ENCODE data around the gene SRCIN1.

Gene SRCIN1

DNA sequence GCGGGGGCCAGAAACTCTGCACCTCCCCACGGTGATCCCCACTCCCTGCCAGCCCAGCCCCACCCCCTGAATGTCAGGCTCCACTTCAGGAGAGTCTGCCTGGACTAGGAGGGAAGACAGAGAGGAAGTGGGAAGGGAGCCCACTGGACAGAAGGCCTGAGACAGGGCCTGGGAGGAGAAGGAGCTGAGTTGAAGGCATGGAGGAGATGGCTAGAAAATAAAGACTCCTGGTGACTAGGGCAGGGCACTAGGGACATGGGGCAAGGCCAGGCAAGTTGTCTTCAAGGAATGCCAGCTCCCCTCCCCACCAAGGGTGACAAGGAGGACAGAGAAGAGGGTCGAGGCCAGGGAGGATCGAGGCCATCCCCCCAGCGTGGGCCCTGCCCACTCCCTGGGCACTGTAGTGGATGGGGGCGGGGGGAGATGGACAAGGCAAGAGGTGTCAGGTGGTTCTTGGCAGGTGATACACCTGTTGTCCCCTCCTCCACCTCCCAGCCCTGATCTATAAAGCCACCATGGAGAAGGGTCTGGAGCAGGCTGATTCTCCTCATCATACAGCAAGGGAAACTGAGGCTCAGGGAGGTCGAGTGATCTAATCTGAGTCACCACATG, 19.7 kb downstream of the SRCIN1 start:
- no peak for DNase-seq
- in situ Hi-C loops (cut with MboI; ENCODE audit: low pct_unique_long_range_greater_than_20kb, low sequenced_read_pairs): no loop called here

DNA sequence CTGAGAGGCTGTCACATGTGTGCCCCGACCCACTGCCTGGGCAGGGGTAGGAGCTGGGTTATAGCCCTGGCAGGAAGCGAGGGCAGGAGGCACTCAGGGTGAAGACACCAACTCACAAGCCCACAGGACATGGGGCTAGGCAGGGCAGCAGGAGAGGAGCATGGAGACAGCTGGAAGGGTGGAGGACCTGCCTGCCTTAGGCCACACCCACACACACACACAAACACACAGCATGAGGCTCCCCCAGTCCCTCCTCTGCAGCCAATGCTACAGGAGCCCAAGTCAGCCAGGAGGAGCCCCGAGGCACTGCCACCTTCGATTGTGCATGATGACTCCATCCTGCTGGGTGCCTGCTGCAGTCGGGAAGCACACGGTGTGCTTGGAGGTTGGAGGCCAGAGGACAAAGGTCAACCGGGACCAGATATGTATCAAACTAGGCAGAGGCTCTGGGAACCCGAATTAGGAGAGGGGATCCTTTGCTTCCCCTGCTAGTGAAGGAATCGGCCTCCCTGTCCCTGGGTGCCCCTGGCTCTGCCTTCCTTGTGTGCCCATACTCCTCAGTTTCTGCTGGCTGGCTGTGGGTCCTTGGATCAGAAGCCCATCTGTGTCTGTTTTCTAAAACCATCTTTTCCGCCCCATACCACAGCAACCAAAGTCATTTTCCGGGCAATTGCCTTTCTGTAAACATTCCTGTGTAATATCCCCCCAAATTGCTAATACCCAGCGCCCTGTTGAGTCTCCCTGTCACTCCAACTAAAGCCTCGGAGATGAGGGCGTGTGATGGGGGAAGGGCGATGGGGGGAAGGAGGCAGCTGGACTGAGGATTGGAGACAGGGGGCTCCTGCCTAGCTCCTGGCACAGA, 20.5 kb downstream of the SRCIN1 start:
- in situ Hi-C loops (cut with MboI; ENCODE audit: low pct_unique_long_range_greater_than_20kb, low sequenced_read_pairs): no loop called here
- DNase-seq: no peak

DNA sequence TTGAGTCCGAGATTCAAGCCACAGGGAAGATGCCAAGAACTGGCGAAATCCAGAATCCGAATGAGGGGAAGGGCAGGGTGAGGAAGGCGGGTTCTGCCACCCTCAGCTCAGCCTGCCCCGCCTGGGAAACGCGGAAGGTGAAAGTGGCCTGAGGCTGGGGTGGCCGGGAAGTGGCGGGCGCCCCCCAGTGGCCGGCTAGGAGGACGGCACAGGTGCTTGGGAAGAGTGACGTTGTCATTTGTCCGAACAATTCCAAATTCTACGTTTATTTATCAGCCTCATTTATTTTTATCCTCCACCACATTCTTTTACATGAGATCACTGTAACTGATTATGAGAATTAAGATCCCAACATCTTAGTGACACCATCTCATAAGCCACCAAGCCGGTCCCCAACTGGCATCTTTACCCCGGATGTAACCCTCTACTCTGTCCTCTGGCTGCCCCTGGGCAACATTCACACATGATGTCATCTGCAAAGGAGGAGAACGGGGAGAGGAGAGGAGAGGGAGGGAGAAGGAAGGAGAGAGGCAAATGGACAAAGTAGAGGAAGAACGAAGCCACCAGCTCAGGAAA, 21.3 kb downstream of the SRCIN1 start:
- in situ Hi-C loops (cut with MboI; ENCODE audit: low pct_unique_long_range_greater_than_20kb, low sequenced_read_pairs): no loop called here
- DNase-seq: peak; percentile 57

DNA sequence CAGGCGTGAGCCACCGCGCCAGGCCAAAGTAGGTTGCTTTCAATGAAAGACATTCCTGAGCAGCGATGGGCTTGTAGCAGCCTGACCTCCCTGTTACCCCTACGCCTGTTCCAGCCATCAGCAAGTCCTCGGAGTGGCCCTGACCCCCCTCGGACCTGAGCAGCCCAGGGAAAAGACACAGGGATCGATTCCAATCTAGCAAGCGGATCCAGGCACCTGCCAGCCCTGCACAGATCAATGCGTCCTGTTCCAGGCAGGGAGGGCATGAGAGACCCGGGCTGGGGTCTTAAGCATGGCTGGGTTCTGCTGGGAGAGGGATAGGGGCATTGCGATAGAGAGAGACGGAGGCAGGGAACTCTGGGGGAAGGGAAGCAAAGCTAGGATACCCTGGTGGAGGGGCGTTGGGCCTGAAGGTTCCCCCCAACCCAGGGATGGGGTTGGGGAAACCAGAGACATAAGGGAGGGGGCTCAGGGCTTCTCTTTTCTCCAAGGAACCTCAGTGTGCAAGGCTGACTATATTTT, 21.9 kb downstream of the SRCIN1 start:
- DNase-seq: no peak
- in situ Hi-C loops (cut with MboI; ENCODE audit: low pct_unique_long_range_greater_than_20kb, low sequenced_read_pairs): no loop called here

DNA sequence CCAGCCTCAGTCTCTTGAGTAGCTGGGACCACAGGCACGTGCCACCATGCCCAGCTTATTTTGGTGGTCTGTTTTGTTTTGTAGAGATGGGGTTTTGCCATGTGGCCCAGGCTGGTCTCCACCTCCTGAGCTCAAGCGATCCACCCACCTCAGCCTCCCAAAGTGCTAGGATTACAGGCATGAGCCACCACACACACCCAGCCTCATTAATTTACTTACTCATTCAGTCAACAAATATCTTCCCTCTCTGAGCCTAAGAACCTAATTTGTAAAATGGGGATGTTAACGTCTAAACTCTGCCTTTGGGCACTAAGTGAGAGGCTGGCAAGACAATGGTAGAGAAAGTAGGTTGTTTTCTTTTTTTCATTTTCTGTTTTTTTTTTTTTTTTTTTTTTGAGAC, 22.6 kb downstream of the SRCIN1 start:
- DNase-seq: no peak
- in situ Hi-C loops (cut with MboI; ENCODE audit: low pct_unique_long_range_greater_than_20kb, low sequenced_read_pairs): no loop called here

DNA sequence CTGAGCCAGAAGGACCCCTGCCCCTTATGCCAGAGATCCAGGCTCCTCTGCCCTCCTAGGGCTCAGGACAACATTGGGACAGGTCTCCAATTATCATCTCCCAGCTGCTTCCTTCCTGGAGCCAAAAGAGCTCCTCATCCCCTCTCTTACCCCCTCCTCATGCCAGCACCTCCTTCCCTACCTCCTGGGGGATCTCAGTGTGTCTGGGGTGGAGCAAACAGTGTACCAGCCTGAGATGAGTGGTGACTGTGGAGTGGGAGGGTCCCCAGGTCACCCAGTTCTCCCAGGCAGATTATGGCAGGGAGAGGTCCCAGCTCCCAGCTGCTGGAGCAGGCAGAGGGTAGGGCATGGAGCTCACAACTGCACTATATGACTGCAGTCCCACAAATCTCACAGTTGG, 23.7 kb downstream of the SRCIN1 start:
- in situ Hi-C loops (cut with MboI; ENCODE audit: low pct_unique_long_range_greater_than_20kb, low sequenced_read_pairs): no loop called here
- no peak for DNase-seq

DNA sequence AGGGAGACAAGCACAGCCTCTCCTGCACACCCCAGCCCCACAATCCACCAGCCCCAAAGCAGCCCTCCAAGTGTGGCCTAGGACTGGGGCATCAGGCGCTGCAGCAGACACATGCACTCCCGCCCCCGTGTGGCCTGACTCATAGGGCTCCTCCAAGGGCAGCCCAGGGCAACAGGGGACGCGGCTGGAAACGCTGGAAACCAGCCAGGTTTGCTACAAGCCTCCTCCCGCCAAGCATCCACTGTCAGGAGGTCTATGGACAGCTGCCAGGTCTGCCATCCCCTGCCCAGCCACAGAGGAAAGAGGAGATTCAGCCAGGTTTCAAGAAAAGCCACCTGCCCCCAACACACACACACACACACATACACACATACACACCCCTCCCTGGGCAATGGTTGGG, 25.8 kb downstream of the SRCIN1 start:
- in situ Hi-C loops (cut with MboI; ENCODE audit: low pct_unique_long_range_greater_than_20kb, low sequenced_read_pairs): no loop called here
- DNase-seq: peak; percentile 49

DNA sequence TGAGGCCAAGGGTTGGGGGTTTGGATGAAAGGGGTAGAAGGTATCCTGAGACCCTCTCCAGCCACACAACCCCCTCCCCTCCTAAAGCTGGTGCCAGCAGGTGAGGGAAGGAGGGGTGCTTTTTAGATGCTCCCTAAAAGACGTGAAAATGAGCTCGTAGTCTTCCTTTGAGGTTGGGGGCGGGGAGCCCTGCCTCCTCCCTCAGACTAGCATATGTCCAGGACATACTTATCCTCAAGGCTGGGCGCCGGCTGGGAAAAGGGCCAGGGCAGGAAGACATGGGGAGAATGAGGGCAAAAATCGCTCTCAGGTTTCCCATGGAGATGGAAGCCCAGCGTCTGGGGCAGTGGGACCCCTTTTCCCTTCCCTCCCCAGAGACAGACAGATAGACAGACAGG, 26.7 kb downstream of the SRCIN1 start:
- in situ Hi-C loops (cut with MboI; ENCODE audit: low pct_unique_long_range_greater_than_20kb, low sequenced_read_pairs): no loop called here
- no peak for DNase-seq

DNA sequence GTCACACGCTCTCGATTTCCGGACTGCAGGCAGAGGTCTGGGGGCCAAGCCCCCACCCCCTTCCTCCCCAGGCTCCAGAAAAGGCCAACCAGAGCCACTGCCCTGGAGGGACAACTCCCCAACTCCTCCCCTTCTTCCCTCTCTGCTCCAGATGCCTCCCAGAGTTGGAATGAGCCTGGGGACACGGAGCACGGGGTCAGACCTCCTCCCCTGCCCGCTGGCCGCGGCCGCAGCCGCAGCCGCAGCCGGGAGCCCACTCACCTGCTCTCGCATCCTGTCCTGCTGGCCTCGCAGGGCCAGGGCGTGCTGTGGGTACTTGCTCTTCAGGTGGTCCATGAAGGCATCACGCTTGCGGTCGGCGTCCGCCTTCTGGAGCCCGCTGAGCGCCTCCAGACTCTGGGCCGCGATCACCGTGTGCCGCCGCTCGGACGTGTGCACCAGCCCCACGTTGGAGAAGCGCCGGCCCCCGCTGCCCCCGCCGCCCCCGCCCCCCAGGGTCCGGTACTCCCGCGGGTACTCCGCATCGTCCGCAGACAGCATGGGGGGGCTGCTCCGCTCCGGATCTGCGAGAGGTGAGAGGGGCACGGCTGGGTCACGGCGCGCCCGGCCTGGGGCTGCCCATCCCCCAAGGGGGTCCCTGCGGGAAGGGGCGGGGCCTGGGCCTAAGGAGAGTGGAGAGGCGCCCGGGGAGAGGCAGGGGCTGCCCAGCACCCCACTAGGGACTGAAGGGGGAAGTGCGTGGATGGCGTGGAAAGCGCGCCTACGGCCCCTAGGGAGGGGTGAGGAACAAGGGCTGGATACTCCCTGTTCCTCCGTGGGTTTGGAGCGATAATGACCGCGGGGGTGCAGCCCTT, 27.3 kb downstream of the SRCIN1 start:
- in situ Hi-C loops (cut with MboI; ENCODE audit: low pct_unique_long_range_greater_than_20kb, low sequenced_read_pairs): no loop called here
- no peak for DNase-seq

DNA sequence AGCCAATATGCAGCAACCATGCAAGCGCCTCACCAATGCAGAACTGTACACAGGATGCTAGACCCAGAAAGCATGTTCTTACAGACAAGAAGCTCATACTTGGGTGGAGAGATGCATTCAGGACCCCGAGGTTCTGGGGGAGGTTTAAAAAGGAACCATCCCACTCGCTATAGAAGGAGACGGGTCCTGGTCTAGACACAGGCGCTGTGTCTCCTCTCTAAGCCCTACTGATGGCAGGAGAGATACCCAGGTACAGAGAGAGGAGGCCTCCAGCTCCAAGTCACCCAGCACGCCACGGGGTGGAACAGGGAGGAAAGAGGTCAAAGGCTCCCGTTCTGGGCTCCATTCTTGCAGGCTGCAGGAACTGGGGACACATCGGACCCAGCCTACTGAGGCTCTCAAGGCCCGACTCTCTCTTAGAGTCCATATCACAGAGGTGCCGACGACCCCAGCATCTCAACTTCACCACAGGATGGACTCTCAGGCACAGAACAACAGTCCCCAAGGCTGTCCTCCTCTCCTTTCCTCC, 28.0 kb downstream of the SRCIN1 start:
- DNase-seq: no peak
- in situ Hi-C loops (cut with MboI; ENCODE audit: low pct_unique_long_range_greater_than_20kb, low sequenced_read_pairs): no loop called here

DNA sequence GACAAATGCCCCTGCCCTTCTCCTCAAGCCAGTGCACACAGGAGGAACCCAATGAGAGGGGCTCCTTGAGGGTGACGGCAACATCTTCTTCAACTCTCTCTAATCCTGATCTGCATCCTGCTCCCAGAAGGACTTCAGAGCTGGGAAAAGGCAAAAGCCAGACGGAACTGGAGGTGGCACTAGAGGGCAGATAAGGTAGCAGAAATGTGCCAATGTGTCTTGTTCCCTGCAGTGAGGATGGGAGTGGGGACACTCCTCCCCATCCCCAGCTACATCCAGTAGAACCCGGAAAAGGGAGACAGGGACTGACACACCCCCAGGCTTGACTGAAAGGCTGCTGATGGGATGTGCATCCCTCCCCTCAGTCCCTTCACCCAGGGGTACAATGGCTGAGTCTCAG, 28.5 kb downstream of the SRCIN1 start:
- in situ Hi-C loops (cut with MboI; ENCODE audit: low pct_unique_long_range_greater_than_20kb, low sequenced_read_pairs): no loop called here
- no peak for DNase-seq

DNA sequence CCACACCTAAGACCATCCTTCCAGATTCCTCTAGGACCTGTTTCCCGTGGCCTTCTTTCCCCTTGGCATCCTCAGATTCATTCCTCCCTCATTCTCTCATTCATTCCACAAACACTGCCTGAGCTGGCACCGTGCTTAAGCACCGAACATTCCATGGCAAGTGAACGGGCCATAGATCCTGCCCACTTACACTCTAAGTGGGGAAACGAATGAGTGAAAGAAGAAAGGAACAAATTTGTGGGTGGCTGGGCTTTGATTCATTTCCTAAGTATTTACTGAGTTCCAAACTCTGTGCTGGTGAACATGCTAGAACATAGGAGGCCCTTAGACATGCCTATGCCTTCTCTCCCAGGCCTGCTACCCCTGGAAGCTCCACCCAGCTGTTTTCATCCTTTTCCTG, 30.0 kb downstream of the SRCIN1 start:
- no peak for DNase-seq
- in situ Hi-C loops (cut with MboI; ENCODE audit: low pct_unique_long_range_greater_than_20kb, low sequenced_read_pairs): no loop called here

DNA sequence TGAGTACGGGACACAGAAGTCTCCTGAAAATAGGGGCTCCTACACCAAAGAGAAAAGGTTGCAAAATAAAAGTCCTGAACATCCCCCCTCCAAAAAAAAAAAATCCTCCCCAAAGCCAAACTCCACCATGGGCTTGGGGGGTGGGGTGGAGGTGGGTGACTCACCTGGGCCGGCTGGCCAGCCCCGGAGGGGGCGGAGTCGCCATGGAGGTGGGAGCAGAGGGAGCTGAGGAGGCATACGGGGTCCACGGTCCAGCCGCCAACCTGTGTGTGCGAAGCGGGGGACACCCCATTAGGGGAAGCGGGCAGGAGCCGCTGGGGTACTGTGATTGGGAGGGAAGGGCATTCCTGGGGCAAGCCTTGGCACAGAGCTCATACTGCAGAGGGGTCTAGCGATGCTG, 31.0 kb downstream of the SRCIN1 start:
- no peak for DNase-seq
- in situ Hi-C loops (cut with MboI; ENCODE audit: low pct_unique_long_range_greater_than_20kb, low sequenced_read_pairs): no loop called here

DNA sequence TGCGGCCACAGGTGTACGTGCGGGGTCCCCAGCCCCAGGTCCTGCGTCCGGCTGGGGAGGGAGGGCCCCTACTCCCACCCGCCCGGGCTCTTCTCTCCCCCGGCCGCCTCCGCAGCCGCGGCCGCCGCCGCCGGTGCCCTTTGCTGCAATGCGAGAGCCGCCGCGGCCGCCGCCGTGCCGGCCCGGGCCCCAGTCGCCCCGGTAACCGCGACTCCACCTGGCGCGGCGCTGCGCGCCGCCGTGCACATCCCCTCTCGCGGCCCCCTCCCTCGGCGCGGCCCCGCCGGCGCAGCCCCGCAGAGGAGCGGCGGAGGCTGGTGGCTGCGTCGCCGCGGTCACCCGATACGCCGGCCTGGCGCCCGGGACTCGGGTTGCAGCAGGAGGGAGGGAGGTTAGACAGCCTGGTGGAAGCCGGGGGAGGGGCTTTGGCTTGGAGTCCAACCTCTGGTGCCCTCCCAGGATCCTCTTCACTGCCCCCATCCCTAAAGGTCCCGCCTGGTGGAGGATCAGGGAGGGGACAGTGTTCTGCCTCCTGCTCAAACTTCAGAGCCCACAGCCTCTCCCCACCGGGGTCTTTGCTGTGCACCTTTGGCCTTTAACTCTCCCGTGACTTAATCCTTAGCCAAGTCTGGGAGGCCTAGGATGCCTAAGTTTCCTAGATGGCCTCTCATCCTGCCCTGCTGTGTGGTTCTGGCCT, 32.9 kb downstream of the SRCIN1 start:
- DNase-seq: peak; percentile 23
- in situ Hi-C loops (cut with MboI; ENCODE audit: low pct_unique_long_range_greater_than_20kb, low sequenced_read_pairs): no loop called here

DNA sequence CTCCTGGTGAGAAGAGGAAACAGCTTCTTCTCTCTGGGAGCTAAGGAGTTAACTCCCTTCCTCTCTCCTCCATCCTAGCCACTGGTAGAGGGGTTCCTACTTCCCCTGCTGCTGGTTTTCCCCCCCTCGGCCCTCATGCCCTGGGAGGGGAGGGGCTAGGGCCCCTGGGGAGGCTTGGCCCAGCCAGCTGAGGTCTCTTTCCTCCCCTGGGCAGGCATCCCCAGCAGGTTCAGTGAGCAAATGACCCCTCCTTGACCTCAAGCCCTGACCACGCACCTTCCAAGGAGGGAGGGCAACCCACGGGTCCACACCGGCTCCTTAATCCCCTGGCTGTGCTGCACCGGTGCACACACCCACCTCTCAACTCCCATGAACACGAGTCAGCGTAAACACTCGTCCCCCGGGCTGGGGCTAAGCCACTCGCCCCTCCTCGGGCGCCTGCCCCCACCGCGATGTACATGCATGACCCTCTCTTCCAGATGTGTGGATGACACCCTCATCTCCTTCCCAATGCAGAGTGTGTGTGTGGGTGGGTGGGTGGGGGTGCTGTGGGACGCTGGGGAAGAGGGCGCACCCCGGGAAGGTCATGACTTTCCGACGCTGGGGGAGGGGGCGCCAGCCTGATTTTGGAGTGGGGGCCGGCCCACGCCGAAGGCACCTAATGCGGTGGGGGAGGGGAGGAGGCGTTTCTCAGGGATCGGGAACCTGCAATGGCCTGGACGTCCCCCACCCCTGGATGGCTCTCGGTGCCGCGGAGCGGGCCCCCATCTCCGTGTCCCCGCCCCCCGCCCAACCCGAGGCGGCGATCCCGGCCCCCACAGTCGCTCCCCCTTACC, 33.7 kb downstream of the SRCIN1 start:
- peak; percentile 51 for DNase-seq
- in situ Hi-C loops (cut with MboI; ENCODE audit: low pct_unique_long_range_greater_than_20kb, low sequenced_read_pairs): no loop called here

DNA sequence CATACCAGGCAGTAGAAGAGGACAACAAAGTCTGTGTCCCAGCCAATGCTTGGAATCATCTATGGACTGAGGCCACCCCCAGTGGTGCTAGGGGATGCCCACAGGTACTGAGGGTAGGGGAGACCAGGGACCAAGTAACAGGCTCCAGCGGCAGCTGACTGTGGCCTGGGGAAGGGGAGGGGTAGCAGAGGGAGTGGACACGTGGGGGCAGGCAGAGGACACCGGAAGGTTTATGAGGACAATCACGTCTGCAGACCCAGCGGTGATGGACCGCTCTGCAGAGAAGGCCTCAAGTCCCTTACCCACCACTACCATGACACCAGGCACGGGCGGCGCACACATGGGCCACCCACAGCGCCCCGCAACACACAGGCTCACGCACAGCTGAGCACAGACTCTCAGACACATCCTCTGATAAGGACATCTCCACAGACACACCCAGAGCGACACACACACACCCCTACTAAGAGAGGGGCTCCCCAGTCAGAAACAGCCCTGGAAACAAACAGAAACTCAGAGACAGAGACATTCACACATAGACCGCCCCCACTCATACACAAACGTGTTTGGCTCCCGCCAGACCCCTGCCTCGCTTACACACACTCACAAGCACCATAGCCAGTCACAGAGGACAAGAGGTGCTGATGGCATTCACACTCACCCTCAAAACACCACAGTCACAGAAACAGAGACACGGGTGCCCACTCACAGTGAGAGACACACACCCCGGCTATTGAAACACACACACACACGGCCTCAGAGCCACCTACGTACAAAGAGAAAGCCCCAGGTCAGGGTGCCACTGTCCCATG, 35.8 kb downstream of the SRCIN1 start:
- in situ Hi-C loops (cut with MboI; ENCODE audit: low pct_unique_long_range_greater_than_20kb, low sequenced_read_pairs): no loop called here
- DNase-seq: no peak

DNA sequence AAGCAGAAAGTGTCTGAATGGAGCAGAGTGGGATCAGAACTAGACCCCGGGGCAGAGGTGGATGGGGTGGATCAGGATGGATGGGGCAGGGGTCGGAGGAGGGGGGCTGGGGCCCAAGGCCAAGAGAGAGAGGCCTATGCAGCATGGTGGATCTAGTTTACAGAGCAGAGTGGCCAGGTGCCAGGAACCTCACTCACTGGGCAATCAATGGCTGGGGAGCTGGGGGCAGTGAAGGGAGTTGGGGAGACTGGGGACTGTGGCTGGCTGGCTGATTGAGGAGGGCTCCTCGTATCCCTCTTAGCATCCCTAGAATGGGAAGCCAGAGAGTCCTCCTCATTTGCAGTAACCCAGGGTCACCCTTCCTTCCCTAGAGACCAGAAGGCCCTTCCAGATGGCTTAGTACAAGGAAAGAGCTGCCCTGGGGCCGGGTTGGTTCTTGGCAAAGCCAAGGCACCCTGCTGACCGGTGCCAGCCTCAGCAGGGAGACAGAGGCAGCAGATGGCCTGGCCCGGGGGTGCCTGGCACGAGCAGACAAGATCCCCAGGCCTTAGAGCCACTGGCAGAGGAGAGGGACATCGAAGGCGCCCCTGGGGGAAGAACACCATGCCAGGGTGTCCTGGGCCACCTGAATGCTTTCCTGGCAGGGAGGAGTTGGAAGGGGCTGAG, 36.8 kb downstream of the SRCIN1 start:
- in situ Hi-C loops (cut with MboI; ENCODE audit: low pct_unique_long_range_greater_than_20kb, low sequenced_read_pairs): no loop called here
- no peak for DNase-seq
